ENCODE data around the gene LRIT2.
"Not testable (repeated sequence)": the region's sequence is repeated elsewhere in the genome, so short reads cannot be mapped to it uniquely, and the experiment has no call there.

Gene LRIT2

DNA sequence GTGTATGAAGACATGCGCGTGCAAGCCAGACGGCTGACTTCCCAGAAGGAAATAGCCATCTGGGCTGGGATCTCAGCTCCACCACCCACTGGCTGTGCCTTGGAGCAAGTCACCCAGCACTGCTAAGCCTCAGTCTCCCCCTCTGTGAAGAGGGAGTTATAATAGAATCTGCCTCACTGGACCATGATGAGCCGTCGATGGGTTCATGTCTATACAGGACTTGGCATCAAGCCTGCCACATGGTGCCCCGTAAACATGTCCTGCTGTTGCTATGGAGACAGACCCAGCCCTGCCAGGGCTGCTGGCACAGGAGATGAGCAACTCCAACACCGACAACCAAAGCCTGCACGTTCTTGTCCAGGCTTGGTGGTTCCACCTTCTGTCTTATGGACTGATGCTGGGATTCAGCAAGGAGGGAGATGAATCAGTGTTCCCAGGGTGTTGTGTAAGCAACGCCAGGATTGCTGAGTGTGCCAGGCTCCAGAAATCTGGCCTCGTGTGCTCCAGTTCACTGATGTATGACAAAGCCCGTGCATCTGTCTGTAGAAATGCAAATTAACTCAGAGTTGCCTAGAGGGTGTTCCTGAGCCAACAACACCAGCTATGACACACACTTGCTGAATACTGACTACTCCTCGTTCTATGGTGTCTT lies 46.2 kb downstream of the LRIT2 start:
- peak; percentile 98 for DNase-seq

DNA sequence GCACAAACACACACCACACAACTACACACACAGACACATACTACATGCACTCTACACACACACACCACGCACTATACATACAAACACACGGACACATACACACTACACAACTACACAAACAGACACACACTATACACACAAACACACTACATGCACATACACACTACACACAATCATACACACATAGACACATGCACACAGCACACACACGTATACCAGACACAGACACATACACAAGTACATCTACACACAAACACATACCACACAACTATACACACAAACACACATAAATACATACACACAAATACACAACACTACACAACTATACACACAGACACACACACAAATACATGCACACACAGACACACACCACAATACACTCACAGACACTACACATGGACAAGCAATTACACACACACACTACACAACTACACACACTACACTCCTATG lies 47.2 kb downstream of the LRIT2 start:
- no peak for DNase-seq

GRCh38 chr10:84177541-84178141 lies 47.7 kb downstream of the LRIT2 start:
- DNase-seq, result no peak

DNA sequence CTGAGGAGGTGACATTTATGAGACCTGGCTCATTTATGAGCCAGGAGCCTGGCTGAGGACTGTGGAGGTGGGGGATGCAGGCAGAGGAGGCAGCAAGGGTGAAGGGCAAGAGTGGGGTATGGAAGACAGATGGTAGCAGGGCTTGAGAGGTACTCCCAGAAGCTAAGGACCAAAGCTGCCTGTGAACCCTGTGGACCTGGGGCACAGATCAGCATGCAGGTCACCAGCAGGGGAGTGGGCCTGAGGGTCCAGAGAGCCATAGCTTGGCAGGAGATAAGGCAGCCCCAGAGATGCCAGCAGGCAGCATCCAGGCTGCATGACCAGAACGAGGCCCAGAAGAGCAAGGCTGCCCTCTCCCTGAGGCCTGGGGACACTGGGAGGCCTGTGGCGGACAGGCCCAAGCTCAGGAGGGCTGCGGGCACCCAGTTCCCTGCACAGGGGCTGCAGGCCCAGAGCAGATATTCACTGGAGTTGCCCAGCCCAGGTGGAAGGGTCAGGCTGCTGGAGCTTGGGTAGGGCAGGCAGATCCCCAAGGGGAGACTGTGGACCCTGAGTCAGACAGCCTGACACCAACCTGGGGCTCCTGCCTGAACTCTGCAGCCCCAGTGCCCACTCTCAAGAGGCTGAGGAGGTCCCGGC lies 48.4 kb downstream of the LRIT2 start:
- DNase-seq, result no peak

DNA sequence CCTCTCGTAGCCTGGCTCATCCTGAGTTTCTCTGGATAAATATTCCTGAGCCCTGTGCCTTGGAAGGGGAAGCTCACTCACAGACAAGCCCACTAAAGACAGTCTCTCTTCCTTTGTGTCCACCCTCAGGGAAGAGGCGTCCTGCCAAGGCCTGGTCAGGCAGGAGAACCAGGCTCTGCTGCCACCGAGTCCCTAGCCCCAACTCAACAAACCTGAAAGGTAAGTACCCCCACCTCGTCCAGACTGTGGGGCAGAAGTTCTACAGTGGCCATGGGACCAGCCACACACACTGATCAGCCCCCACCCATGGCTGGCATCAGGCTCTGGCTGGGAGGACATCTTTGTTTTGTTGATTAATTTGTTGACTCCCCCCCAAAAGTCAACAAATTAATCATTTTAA lies 49.0 kb downstream of the LRIT2 start:
- no peak for DNase-seq

- no peak for DNase-seq
Observed at GRCh38 chr10:84175436-84175835, 49.9 kb downstream of the LRIT2 start.

DNA sequence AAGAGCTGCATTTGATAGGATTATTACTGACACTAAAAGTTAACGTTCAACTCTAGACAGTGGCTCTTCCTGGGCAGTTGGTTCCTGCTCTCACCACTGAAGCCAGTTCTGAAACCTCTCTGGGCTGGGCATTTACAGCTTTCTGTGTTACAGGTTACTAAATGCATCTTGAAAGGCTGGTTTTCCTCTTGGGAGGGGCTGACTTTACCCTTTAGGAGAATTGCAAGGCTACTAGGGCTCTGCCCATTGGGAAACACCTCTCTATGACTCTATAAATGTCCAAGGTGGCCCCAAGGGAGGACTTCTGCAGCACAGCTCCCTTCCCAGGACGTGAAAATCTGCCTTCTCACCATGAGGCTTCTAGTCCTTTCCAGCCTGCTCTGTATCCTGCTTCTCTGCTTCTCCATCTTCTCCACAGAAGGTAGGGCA lies 51.8 kb downstream of the LRIT2 start, which contains the start of gene GPR15LG:
Gene GPR15LG, plus strand, starts transcription at position 301 of the 429 bp plus-strand sequence. Its CDS starts 51 bp downstream, at position 352.
- DNase-seq, result no peak

GRCh38 chr10:84172467-84173356 lies 52.6 kb downstream of the LRIT2 start:
- no peak for DNase-seq

- DNase-seq, result peak; percentile 43
Observed at GRCh38 chr10:84171700-84172466, 53.5 kb downstream of the LRIT2 start.

GRCh38 chr10:84171237-84171636 lies 54.1 kb downstream of the LRIT2 start:
- not testable (repeated sequence) for DNase-seq

Measured in kidney glomerular epithelial cell (primary cell).